Tibial artery (tissue), 4 donors: Measurements from ENCODE around the gene TMEM245.
A peak's percentile ranks its signal among the peaks of the same experiment; 100 is the strongest.

Experiments used
- DNase-seq, 2 donors: peaks; one replicate each; pipeline ENCODE4 v3.0.0-alpha.2; 2019
- H3K27ac ChIP-seq, 2 donors: fragments of 200-600 bp; sonication (generic) in 1 of 2; 1 replicate in 1 of 2; 2 replicates in 1 of 2; pipeline ENCODE4 v1.5.1; 2018 to 2019; ENCODE audit warnings: mild to moderate bottlenecking in 1 of 2
- H3K27me3 ChIP-seq, 2 donors: fragments of 200-600 bp; sonication (generic) in 1 of 2; one replicate each; pipeline versions ENCODE4 v1.5.1 to v1.6.0; 2016 to 2019
- H3K36me3 ChIP-seq, 3 donors: fragments of 200-600 bp; sonication (generic) in 2 of 3; one replicate each; pipeline ENCODE4 v1.5.1; 2016 to 2019; ENCODE audit warnings: mild to moderate bottlenecking in 2 of 3
- H3K4me1 ChIP-seq, 4 donors: fragments of 200-600 bp; sonication (generic) in 2 of 4; 1 replicate in 3 of 4; 2 replicates in 1 of 4; pipeline ENCODE4 v1.5.1; 2016 to 2019
- H3K4me3 ChIP-seq, 2 donors: fragments of 200-600 bp; sonication (generic) in 1 of 2; 1 replicate in 1 of 2; 2 replicates in 1 of 2; pipeline ENCODE4 v1.5.1; 2018 to 2019; ENCODE audit warnings: mild to moderate bottlenecking in 2 of 2
- H3K9me3 ChIP-seq, 3 donors: fragments of 200-600 bp; sonication (generic) in 1 of 3; one replicate each; pipeline ENCODE4 v1.5.1; 2016 to 2019
- intact Hi-C: fragments of 100-400 bp; cut with DNase I; formaldehyde crosslinking; loops from one replicate; pipeline ENCODE4 v1.15.0; 2023; ENCODE audit warnings: low total_unique reads
- TF ChIP-seq, protein P1 (sequence below), 2 experiments: fragments of 200-600 bp in 1 of 2; fragments of 450-650 bp in 1 of 2; IDR thresholded peaks; one replicate each; pipeline ENCODE4 v1.5.1; 2017 to 2019; ENCODE audit warnings: antibody characterized with exemption in 2 of 2, mild to moderate bottlenecking in 1 of 2, moderate library complexity in 1 of 2

Gene TMEM245

GRCh38 chr9:109016132-109016531, 103.6 kb downstream of the TMEM245 start:
- no peak for DNase-seq
- H3K4me1 ChIP-seq: peaks cover 0 to 23% (median 18%) of the 10 kb centered on the region in 4 donors
- H3K27ac ChIP-seq: no peak overlapping the region
- TF ChIP-seq, protein P1, sequence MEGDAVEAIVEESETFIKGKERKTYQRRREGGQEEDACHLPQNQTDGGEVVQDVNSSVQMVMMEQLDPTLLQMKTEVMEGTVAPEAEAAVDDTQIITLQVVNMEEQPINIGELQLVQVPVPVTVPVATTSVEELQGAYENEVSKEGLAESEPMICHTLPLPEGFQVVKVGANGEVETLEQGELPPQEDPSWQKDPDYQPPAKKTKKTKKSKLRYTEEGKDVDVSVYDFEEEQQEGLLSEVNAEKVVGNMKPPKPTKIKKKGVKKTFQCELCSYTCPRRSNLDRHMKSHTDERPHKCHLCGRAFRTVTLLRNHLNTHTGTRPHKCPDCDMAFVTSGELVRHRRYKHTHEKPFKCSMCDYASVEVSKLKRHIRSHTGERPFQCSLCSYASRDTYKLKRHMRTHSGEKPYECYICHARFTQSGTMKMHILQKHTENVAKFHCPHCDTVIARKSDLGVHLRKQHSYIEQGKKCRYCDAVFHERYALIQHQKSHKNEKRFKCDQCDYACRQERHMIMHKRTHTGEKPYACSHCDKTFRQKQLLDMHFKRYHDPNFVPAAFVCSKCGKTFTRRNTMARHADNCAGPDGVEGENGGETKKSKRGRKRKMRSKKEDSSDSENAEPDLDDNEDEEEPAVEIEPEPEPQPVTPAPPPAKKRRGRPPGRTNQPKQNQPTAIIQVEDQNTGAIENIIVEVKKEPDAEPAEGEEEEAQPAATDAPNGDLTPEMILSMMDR (IDR thresholded peaks at IDR 0.05): no peak
- H3K9me3 ChIP-seq: no peaks in the 10 kb centered on the region
- no peak overlapping the region for H3K4me3 ChIP-seq
- H3K36me3 ChIP-seq: peaks cover 3 to 12% (median 8%) of the 10 kb centered on the region in 3 donors
- no peaks in the 10 kb centered on the region for H3K27me3 ChIP-seq
- intact Hi-C loops: loop anchor here (10.0 kb wide), 1 partner anchor 81 kb away; the partner anchor contains the start of genes ABITRAM and ELP1

GRCh38 chr9:109014608-109015280, 105.0 kb downstream of the TMEM245 start:
- Histone ChIP-seq H3K4me1 (peaks cover 0 to 36% (median 28%) of the 10 kb centered on the region in 4 donors), H3K4me3 (no peak overlapping the region)
- intact Hi-C loops: loop anchor here (5.0 to 10.0 kb wide), 2 partner anchors 80 to 103 kb away; partner anchors contain the start of genes ABITRAM, ELP1 and TMEM245

GRCh38 chr9:109013679-109014607, 105.8 kb downstream of the TMEM245 start:
- TF ChIP-seq, protein P1 (IDR thresholded peaks at IDR 0.05): no peak
- intact Hi-C loops: loop anchor here (5.0 to 10.0 kb wide), 2 partner anchors 79 to 103 kb away; partner anchors contain the start of genes ABITRAM, ELP1 and TMEM245
- H3K27ac ChIP-seq: peak overlapping the region; percentile 91 to 97
- peaks cover 0 to 38% (median 28%) of the 10 kb centered on the region in 4 donors for H3K4me1 ChIP-seq
- H3K9me3 ChIP-seq: no peaks in the 10 kb centered on the region
- no peaks in the 10 kb centered on the region for H3K36me3 ChIP-seq
- H3K4me3 ChIP-seq: peak overlapping the region; percentile 72 to 77
- no peaks in the 10 kb centered on the region for H3K27me3 ChIP-seq
- peak; percentile 34 to 68 for DNase-seq

More at GRCh38 chr9:109014608-109015280, 105.0 kb downstream of the TMEM245 start:
- DNase-seq: no peak
- Histone ChIP-seq H3K9me3 (no peaks in the 10 kb centered on the region), H3K27ac (peak overlapping the region; percentile 91 to 97), H3K27me3 (no peaks in the 10 kb centered on the region), H3K36me3 (peaks cover 0 to 6% (median 1%) of the 10 kb centered on the region in 3 donors)
- TF ChIP-seq, protein P1 (IDR thresholded peaks at IDR 0.05): no peak

- peaks cover 0 to 38% (median 28%) of the 10 kb centered on the region in 4 donors for H3K4me1 ChIP-seq
- no peaks in the 10 kb centered on the region for H3K27me3 ChIP-seq
- intact Hi-C loops: loop anchor here (5.0 to 10.0 kb wide), 2 partner anchors 78 to 104 kb away; partner anchors contain the start of genes ABITRAM, ELP1 and TMEM245
- TF ChIP-seq, protein P1 (IDR thresholded peaks at IDR 0.05): no peak
- no peaks in the 10 kb centered on the region for H3K9me3 ChIP-seq
- H3K36me3 ChIP-seq: no peaks in the 10 kb centered on the region
- H3K4me3 ChIP-seq: peak within 1 kb of the TSS; percentile 72 to 77
- DNase-seq: peak; percentile 95 to 98
- H3K27ac ChIP-seq: peak within 1 kb of the TSS; percentile 91 to 97
Measured at GRCh38 chr9:109012876-109013678, 106.7 kb downstream of the TMEM245 start, which contains the start of gene CTNNAL1. Gene CTNNAL1, minus strand, starts transcription at chr9:109013499. Its CDS starts 57 bp downstream, at chr9:109013442.
